Measurements from ENCODE around the gene RNF144B.

Gene RNF144B

DNA sequence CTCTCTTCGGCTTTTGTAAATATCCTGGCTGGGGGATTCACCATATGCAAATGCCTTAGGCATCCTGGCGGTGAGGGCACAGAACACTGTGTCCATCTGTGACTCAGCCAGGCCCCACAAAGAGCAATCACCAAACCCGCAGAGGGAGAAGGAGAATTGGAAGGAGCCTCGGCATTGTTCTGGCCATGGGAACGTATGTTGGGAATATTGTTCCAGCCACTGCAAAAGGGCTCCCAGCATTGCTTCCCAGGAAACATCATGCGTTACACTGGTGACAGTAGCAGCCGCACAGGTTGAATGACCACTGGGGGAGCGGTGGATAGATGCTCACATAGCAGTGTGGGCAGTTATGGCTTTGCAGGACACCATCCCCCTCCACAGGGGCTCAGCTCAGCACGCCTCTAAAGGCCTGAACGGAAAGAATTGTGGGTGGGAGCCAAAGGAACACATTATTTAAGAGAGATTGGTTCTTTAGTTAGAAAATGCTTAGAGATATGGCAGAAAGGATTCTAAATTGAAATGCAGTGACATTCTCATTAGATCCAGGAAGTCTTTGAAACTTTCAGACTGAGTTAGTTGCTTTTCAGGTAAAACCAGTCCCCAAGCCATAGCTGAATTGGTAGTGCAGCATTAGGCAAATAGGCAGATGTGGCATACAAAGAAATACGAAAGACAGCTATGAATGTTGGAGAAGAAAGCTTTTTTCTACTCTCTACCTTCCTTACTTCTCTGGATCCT lies 104.3 kb downstream of the RNF144B start:
- DNase-seq: no peak

DNA sequence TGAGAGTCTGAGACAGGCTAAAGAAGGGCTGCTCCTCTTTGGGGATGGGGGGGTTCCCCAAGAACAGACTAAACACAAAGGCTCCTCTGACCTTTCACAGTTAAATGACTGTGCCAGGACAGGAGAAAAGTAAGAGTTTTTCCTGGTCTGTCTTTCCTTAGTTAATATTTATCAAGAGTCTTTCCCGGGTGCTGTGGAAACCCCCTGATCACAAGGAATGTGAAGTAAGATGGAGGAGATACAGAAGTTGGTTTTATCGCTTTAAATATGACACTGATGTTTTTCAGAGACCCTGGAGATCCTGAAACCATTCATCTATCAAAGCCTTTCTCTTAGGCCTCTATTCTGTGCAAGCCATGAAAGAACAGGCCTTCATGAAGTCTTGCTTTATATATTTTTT lies 105.8 kb downstream of the RNF144B start:
- DNase-seq: no peak

DNA sequence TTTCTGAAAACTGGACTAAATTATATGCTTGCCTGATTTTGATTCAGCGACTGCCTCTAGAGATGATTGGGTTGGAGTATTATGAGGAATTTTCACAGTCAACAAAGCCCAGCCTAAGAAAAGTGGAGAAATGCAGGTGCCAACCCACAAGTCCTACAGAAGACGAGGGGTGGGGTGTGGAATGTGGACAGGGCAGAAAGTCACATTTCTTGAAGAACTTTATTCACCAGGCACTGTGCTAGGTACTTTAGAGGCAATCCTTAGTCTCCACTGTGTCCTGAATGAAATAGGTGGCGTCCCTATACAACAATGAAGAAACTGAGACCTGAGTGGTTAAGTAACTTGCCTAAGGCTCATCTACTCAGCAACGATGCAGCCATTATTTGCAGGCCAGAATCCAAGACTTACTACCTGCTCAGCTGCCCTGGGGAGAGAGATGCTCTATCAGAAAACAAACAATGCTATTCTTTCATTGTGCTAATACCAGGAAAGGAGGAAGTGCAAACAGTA lies 106.3 kb downstream of the RNF144B start:
- no peak for DNase-seq

DNA sequence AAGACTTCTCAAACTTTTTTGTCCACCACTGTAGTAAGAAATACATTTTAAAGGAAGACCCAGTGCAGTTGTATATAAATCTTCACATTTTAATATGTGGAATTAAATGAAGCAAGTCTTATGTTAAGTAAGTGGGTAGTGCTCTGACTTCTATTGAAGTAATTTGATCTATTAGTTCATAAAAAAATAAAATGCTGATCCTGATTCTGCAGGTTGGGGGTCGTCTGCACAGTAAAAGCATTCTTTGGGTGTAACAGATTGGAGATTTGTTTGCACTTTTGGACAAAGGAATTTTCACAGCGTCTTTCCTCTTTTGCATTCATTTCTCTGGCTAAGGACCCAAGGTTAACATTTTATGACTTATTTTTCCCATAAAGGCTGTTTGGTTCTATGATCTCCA lies 106.8 kb downstream of the RNF144B start:
- no peak for DNase-seq

DNA sequence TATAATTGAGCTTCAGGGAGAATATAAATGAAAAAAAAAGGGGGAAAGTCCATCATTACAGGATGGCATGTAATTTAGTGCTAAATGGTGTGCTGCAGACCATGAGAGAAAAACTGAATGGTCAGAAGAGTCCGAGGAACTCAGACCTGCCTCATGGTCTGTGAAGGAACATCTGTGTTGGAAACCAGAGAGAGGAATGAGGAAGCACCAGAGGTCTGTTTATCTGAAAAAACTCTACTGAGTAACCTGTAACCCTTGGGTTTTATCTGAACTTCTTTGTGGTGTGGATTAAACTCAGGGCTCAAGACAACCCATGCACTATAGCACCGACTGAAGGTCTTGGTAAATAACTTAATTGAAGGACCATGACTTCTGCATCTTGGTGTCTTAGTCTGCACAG lies 108.1 kb downstream of the RNF144B start:
- no peak for DNase-seq

DNA sequence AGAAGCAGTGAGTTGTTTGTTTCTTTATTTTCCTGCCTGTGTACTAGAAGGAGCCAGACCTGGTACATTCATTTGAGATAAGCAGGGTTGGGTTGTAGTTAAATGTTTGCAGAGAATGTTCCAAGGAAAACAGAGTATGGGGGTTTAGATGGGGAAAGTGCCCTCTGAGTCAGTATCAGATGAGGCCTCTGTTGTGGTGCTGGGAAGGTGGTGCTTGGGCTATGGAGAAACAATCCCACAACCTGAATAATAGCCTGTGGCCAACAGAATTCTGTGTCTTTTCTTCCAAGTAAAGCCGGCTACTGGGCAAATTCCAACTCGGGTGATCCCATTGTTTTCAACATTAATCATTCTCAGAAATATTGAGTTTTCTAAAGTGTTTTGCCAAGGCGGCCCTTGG lies 109.3 kb downstream of the RNF144B start:
- no peak for DNase-seq

DNA sequence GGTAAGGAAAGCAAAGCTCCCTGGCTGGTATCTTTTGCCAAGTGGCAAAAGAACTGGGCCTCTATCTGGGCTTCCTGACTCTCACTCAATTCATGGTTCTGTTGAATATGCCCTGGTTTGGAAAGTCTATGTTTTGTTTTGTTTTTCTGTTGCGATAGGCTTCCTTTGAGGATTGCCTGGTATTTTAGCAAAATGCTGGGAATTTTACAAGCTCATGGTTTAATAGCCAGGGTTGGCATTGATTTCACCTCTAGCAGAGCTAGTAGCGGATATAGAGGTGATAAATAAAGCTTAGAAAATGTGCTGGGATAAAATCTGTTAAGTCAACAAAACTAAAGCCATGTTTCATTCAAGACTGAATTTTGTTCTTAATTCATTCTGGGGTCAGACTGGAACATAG lies 109.9 kb downstream of the RNF144B start:
- DNase-seq: no peak

DNA sequence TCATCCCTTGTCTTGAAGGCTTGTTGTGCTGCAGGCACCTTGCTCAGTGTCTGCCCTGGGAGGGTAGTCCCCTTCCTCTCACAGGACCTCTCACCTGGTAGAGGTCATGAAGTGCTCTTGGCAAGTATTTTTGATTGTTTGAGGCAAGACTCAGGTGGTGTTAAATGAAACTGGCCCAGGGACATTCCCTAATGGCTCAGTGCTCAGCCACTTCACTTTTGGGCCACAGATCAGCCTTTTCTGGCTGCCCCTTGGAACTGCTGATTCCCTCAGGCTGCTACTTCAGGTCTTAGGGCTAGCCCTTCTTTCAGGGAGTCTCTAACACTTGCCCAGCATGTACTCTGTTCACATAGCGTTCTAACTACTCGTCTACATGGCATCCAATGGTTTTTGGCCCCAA lies 111.3 kb downstream of the RNF144B start:
- no peak for DNase-seq

DNA sequence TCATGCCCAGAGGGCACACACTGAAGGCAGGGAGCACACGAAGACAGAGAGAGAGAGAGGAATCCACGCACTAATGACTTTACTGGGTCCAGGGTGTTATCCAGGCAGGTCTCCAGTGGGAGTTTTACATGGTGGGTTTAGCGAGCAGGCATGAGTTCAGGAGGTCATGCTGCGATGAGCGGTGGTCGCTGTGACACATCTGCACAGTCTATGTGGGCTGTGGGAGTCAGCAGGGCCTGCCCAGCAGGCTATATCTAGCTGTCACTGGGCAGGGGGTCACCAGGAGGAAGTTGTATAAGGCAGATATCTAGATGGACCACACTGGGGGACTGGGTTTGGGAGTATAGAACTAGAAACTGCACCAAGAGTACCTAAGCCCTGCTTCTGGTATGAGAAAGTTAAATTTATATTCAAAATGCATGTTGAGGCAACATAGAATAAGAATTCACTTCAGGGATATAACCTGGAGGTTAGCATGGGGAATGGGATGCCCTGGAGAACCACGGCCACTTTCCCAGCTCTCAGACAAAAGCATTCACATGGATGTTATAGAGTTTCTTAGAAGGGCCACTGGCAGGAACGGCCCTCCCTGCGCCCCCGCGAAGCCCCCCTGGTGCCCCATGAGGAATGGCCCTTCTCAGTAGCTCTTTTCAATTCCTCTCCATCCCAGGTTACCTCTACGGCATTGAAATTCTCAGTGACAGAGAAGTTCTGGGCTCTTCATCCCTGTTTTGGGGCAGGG lies 113.9 kb downstream of the RNF144B start:
- DNase-seq: no peak

DNA sequence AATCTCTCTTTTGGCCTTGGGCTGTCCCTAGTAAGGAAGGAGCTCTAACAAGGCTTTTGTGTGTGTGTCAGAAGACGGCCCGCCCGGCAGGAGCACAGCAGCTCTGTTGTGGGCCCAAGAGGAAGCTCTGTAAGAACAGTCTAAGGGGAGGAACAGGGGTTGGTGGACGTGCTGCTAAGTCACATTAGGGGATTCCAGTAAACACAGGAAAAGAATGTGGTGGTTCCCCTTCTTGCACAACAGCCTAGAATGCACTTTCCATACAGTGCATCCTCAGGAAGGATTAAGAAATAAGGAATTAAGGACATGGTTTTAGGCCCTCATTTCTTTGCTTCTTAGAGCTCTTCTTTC lies 114.5 kb downstream of the RNF144B start:
- DNase-seq: peak; percentile 69

DNA sequence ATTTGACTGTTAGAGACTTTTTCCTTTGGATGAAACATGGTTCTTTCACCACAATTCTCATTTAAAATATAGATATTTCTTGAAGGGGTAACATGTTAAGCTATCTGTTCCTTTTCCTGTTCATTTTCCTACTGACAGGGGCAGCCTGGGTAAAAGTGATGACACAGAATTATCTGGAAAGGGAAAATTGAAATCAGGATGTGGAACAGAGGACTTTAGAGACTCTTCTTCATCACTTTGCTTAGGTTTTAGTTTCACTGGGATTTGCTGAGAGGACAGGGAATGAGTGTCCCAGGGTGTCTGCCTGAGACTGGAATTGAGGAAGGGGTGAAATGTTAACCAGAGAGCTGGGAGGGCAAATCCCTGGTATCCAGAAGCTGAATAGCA lies 116.0 kb downstream of the RNF144B start:
- no peak for DNase-seq

DNA sequence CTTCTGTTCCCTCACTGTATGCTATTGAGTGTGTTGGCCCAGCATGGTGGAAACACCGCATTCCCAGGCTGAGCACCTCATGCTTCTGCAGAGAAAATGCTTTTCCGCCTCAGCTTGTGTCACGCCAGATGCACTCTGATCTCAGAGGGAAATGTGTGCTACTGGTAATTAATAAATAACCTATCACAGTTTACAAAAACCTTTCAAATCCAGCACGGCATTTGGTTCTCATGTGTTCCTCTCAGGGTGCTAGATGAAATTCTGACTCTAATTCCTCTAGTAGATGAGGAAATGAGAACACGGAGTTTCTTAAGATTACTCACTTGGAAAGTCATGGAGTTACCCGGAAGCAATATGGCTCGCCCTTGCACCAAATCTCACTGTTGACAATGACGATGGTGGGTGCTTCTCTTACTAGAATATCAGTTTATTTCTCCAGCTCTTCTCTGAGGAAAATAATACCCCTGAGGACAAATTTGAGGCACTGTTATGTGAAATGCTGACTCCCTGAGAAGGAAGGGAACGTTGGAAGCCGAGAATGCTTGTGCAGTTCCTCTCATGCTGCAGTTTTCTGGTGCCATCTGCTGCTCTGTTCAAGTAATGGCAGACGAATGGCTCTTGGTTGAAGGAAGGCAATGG lies 116.6 kb downstream of the RNF144B start:
- DNase-seq: peak; percentile 58

DNA sequence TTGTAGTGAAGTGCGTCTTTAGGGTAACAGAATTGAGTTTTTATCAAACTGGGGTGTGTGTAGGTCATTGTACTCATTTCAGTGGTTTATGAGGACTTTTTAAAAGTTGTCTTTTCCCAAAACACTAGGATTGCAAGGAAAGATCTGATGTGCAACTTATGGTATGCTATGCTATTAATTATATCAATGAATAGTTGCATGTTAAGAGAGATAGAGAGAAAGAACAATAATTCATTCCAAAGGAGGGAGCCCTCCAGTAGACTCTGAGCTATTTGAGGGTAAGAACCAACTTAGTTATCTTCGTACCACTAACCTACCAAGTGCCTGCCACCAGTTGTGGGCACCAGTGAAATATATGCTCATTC lies 117.1 kb downstream of the RNF144B start:
- no peak for DNase-seq

DNA sequence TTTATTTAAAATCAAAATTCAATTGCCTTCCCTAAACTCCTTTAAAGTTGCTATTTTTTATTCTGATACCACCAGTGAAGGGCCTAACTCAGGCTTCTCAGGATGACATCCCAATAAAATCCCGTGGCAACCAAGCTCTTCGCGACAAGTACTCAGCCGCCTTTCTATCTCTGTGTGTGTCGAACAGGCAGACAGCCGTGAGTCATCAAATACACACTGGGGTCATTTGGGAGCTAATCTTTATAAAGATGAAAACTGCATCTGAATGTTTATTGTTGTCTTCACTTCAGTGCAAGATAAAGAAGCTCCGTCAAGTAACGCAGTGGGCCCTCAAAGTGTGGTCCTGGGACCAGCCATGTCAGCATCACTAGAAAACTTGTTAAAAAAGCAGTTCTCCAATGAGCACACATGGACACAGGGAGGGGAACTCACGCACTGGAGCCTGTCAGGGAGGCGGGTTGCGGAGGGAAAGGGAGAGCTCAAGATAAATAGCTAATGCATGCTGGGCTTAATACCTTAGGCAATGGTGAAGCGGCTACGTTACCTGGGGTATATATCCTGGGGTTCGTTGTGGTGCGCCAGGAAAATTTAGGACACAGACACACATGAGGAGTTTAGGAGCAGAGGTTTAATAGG lies 119.3 kb downstream of the RNF144B start:
- no peak for DNase-seq

DNA sequence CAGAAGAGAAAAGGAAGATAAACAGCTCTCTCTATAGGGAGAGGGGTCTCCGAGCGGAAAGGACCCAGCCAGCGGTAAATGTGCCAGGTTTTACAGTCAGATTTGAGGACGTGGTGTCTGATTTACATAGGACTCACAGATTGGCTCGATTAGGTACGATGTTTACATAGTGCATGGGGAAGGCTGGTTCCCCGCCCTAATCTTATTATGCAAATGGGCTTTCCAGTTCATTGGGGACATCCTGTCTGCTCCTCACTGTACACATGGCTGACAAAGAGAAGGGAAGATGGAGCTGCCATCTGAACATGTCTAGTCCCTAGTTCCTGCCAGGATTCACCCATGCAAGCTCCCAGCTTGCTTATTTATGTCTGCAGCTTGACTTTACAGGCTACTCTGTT lies 119.9 kb downstream of the RNF144B start:
- no peak for DNase-seq

DNA sequence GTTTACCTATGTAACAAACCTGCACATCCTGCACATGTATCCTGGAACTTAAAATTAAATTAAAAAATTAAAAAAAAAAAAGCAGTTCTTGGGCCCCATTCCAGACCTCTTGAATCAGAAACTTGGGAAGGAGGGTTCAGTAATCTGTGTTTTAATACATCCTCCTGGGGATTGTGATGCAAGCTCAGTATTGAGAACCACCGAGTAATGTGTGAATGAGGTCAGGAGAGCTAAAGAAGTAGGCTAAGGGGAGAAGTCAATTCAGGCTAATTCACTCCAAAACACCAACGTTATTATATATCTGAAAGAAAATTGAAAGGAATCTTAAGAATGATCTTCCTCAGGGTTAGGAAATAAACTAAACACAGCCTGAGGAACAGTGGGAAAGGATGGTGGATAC lies 120.4 kb downstream of the RNF144B start:
- no peak for DNase-seq

DNA sequence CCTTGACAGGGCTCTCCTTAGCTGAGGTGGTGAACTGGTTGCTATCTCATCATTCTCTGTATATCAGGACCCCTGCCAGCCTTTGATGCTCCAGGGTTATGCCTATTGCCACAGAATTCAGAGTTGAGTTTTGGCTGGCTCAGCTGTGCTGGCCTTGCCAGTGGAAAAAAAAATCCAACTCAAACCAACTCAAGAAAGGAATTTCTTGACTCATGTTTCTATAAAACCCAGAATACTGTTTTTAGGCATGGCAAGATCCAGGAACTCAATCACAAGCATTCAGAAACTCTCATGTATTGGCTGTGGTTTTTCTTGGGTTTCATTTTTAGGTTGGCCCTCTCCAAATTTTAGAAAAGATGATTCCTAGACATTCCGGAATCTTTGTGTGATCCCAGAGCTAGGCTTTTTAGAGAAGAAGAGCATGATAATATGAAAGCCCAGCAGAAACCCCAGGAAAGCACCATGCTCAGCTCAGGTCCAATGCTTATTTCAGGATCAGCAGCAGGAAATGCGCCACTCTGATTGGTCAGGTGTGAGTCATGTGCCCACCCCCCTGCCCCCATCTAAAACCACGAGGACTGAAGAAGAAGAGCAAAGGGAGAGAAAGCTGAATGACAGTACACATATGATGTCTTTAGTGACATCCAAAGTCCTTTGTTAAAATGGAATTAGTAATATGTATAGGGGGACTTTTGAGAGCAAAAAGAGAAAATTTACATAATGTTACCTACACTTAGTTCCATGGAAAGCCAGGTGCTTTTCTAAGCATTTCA lies 122.9 kb downstream of the RNF144B start:
- no peak for DNase-seq

DNA sequence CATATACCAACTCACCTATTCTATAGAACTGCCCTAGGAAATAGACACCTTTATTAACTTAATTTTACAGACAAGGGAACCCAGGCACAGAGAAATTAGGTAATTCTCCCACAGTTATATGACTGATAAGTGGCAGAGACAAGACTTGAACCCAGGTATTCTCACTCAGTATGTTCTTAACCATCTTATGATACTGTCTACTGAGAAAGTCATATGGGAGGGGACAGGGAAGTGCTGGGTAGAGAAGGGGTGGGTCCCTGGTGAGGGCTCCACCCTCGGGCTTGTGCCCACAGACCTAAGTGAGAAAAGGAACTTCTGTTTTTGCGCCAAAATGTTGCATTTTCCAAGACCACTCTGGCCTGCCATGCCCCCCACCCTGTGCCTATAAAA lies 123.5 kb downstream of the RNF144B start:
- no peak for DNase-seq

DNA sequence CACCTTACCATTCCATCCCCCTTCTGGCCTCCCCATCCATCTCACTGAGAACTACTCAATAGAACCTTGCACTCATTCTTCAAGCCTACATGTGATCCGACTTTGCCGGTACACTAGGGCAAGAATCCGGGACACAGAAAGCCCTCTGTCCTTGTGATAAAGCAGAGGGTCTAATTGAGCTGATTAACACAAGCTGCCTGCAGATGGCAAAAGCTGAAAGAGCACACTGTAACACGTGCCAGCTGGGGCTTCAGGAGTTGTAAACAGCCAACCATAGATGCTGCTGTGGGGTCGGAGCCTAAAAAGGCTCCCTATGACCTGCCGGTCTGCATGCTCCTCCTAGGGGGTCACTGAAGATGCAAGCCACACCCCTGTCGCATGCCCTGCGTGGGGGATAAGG lies 124.1 kb downstream of the RNF144B start:
- DNase-seq: no peak

DNA sequence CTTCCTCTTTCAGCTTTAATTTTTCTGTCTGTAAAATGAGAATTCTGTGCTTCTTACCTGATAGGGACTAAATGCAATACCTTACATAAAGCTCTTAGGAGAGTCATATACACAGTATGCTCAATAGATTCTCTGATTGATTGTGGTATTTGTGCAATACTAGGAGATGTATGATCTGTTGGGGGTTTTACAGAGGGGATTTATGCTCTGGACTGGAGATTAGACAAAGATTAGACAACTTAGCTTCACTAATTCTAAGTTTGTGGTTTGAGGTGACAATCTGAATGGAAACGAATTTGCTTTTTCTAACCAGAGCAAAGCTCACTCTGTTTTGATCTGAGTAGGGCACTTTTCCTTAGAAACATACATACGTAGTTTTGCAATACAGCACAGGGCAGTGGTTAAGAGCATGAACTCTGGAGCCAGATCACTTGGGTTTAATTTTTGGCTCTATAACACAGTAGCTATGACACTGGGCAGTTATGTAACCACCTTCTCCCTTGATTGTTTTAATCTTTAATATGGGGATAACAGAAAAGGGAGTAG lies 126.2 kb downstream of the RNF144B start:
- DNase-seq: no peak

DNA sequence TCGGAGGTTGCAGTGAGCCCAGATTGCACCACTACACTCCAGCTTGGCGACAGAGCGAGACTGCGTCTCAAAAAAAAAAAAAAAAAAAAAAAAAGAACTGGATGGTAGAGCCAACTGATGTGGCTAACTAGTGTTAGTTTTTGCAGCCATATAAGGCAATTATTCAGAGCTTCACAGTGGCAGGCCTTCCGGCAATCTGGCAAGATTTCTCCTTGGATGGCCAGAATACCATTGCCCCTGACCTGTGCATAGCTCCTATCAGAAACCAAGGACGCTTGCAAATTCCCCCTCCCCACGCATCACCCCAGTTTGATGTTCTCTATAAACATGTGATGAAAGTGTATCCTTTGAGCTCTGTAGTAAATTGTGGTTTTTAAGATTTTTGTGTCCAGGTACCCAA lies 127.0 kb downstream of the RNF144B start:
- DNase-seq: no peak

DNA sequence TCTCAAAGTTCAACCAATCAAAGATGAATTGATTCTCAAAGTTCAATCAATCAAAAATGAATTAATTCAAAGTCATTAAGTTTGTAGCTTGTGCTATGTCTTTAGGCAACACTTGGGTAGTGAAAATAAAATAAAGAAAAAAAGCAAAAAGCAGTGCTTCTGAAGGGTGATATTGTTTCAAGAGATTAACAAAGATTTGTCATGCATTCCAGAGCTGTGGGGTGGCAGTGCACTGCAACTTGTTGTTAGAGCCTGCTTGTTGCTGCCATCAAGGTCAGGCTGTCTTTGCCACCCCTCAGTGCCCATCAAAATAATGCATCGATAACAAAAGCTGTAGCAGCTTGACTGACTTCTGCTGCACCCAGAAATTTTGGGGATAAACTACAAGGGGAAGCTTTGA lies 128.6 kb downstream of the RNF144B start:
- DNase-seq: no peak
